Inflammatory macrophage (primary cell): ENCODE results near the gene CYTH4.

Experiments
- DNase-seq, 2 donors: peaks; one replicate each; pipeline ENCODE4 v3.0.0-alpha.2; 2020 to 2022

CYTH4 gene

DNA sequence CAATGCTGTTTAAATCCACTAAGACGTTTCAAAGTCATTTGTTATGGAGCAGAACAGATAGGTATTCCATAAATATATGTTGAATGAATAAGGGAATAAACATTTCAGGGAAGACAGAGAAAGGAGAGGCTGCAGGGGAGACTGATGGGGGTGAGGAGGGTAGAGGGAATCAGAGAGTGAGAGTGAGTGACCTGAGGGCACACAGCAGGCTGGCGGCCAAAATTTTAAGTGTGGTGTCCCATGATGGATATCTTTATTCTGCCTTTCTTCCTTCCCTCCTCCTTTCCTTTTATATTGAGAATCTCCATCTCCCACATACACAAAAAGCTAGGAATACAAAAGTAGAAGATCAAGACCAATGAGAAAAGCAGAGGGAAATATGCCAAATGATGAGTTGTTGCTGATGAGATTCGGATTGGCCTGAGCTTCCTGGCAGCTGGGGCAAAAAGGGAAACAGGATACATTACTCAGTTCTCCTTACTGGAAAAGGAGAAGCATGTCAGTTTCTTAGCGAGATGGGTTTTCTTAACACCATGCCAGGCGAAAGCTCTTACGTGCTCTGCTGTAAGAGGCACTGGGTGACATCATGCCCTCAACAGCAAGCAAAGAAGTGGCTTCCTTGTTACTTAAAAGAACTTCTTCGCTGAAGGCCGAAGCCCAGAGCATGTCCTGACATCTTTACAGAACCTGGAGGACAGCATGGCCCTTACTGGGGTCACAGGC lies 11.2 kb upstream of the CYTH4 start:
- DNase-seq: peak; percentile 93 to 94

GRCh38 chr22:37273126-37273845 lies 9.0 kb upstream of the CYTH4 start:
- peak; percentile 76 to 90 for DNase-seq

GRCh38 chr22:37273846-37274225 lies 8.5 kb upstream of the CYTH4 start:
- DNase-seq: no peak

DNA sequence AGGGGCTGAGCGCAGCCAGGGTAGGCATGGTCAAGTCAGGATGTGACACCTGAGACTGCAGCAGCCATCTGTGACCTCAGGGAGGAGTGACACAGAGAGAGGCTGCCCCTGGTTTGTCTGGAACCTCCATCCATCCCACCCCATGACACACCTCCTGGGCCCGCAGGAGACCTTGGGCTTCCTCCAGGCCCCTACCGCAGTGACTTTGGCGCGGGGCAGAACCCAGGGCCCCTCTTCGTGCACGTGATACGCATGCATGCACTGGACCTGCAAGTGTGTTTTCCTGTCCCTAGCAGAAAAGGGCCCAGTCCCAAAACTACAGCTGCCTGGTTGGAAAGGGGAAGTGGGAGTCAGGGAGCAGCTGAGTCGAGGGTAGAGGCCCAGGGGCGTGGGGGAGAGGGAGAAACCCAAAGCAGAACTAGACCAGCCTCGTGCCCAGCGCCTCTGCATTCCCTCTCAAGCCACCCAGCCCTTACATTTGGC lies 7.9 kb upstream of the CYTH4 start:
- DNase-seq: peak; percentile 93 to 95

- no peak for DNase-seq
Observed at GRCh38 chr22:37275134-37275533, 7.2 kb upstream of the CYTH4 start.

DNA sequence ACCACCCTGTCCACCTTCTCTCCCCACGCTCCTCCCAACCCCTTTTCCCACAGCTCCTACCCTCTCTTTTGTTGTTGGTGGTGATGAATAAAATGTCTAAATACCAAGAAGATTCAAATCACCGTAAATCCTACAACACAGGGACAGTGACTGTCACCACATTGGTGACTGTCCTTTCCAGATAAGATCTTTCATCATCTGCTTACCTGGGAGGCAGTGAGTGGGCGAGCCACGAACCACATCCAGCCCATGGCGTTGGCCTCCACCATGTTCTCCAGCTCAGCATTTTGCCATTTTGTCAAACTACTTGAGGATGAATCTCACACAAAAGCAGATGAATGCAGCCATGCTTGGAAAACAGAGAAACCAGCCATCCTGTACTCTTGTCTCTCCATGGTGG lies 6.7 kb upstream of the CYTH4 start:
- no peak for DNase-seq

GRCh38 chr22:37276776-37277175 lies 5.5 kb upstream of the CYTH4 start:
- DNase-seq: peak; percentile 53 to 55

DNA sequence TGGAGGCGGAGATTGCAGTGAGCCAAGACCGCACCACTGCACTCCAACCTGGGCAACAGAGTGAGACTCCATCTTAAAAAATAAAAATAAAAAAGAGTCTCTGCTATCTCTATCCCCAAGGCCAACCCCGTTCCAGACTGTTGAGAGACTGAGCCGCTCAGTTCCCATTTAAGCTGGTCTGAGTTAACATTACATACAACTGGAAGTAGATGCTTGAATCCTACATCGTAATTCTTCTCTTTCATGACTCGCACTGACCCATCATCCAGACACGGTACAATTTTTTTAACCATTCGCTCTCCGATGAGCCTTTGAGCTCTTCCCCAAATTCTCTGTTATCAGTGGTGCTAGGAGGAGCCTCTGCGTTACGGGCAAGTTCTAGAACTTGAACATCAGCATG lies 4.9 kb upstream of the CYTH4 start:
- DNase-seq: no peak

- no peak for DNase-seq
Observed at GRCh38 chr22:37278261-37278660, 4.0 kb upstream of the CYTH4 start.

GRCh38 chr22:37279331-37280181 lies 2.8 kb upstream of the CYTH4 start:
- no peak for DNase-seq

- no peak for DNase-seq
Observed at GRCh38 chr22:37280718-37281117, 1.6 kb upstream of the CYTH4 start.

GRCh38 chr22:37281195-37281594 lies 1.1 kb upstream of the CYTH4 start:
- no peak for DNase-seq

- DNase-seq: no peak
Observed at GRCh38 chr22:37281646-37282384, 493 bp upstream of the CYTH4 start.

DNA sequence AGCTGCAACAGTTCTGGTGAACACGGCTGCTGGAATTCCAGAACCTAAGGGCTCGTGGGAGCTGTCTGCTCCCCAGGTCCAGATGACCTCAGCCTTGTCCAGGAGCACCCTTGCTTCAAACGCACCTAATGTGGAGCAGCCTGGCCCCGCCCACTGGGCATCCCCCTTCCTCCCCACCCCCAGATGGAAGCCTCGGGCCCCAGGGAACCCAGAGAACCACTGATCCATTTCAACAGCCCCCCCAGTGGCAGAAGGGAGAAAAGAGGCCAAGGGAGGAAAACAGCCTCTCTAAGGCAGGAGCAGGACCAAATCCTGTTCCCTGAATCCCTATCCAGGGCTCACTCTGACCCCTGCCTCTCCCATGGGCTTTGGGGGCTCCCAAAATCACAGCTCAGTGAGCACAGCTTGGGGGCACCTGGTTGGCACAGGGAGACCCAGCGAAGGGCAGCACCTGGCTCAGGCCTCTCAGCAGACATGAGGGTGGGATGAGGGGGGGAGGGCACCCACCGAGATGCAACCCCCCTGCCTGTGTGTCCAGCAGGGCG lies 1.2 kb downstream of the CYTH4 start:
- DNase-seq: peak; percentile 72 to 76

DNA sequence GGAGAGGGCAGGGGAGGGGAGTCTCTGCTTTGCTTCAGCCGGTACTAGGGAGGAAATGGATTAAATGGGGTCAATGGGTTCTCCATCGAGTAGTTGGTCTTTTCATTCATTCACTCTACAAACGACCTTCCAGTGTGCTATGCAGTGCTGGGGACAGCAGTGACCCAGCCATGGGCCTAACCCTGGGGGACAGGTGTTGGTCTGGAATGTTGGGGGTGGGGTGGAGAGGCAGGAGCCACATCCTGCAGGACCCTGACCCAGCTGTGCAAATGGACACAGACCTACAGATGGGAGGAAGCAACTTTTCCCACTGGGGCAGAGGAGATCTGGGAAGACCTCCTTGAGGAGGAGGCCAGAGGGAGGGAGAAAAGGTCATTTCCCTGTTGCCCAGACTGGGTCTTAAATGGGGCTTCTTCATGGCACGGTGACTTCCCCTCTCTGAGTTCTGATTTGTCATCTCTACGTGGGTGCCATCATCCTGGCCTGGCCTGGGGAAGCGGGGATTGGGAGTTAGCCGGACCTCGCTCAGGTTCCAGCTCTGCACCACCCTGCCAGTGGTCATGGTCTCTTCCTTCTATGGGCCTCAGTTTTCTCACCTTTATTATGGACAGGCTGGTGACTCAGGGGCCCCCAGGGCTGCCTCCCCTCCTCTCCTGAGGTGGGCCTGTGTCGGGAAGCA lies 2.0 kb downstream of the CYTH4 start:
- DNase-seq: peak; percentile 72 to 87

- DNase-seq: peak; percentile 94 to 96
Observed at GRCh38 chr22:37284805-37285355, 2.6 kb downstream of the CYTH4 start.

DNA sequence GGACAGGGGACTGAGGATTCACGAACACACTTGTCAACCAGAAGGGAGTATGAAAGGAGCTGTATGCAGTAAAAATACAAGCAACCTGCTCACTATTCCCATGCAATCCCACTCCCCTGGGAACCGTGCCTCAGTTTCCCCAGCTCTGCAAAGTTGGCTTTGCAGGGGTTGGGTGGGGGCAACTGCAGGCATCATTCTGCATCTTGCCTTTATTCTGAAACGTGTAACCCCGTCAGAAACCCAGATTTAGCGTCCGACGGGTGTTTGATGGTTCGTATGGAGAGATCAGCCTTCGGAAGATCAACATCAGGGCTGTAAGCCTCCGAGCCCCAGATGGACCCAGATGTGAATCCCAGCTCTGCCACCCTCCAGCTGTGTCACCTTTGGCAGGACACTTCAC lies 3.6 kb downstream of the CYTH4 start:
- no peak for DNase-seq

- DNase-seq: no peak
Observed at GRCh38 chr22:37287550-37287951, 5.2 kb downstream of the CYTH4 start.

DNA sequence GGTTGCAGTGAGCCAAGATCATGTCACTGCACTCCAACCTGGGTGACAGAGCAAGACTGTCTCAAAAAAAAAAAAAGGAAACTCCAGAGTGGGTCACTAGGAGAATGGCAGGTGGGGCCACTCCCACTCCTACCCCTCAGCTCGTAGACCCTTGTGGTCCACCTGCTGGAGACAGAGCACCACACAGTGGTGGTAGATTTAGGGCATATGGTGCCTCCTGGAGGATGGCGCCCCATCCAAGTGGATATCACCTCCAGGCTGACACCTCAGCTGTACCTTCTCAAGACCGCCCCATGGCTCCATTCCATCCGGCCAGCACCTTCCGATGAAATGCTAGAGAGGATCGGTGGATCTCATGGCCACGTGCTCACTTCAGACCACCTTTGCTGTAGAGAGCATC lies 6.2 kb downstream of the CYTH4 start:
- DNase-seq: no peak

- no peak for DNase-seq
Observed at GRCh38 chr22:37289156-37289735, 6.9 kb downstream of the CYTH4 start.

GRCh38 chr22:37290737-37291136 lies 8.4 kb downstream of the CYTH4 start:
- no peak for DNase-seq
